HG03097 (cell line): ENCODE data around the gene MACF1.
"Not testable (repeated sequence)": the region's sequence is repeated elsewhere in the genome, so short reads cannot be mapped to it uniquely, and the experiment has no call there.

Experiments
- ATAC-seq: cut with Tn5 transposase; IDR thresholded peaks from one replicate; pipeline ENCODE4 v1.9.1; 2021; ENCODE audit not compliant: unreplicated experiment, low FRiP score

Gene MACF1

GRCh38 chr1:39478126-39478915, 273.8 kb downstream of the MACF1 start:
- ATAC-seq = no peak

GRCh38 chr1:39481289-39481688, 276.8 kb downstream of the MACF1 start:
- ATAC-seq = no peak

GRCh38 chr1:39483276-39483675, 278.8 kb downstream of the MACF1 start:
- no peak for ATAC-seq

- no peak for ATAC-seq
Observed at GRCh38 chr1:39484564-39484963, 280.1 kb downstream of the MACF1 start.

GRCh38 chr1:39485046-39485803, 280.7 kb downstream of the MACF1 start:
- no peak for ATAC-seq

GRCh38 chr1:39488012-39488545, 283.6 kb downstream of the MACF1 start:
- ATAC-seq = no peak

- ATAC-seq = no peak
Observed at GRCh38 chr1:39488793-39489566, 284.5 kb downstream of the MACF1 start.

GRCh38 chr1:39489567-39490239, 285.2 kb downstream of the MACF1 start:
- ATAC-seq = no peak

- no peak for ATAC-seq
Observed at GRCh38 chr1:39490596-39491145, 286.2 kb downstream of the MACF1 start.

GRCh38 chr1:39491146-39491921, 286.8 kb downstream of the MACF1 start, which contains the start of gene BMP8A:
Gene BMP8A, plus strand, starts transcription at chr1:39491636. Its CDS starts 356 bp downstream, at chr1:39491992.
- ATAC-seq = no peak

- ATAC-seq = not testable (repeated sequence)
Observed at GRCh38 chr1:39492118-39493042, 287.9 kb downstream of the MACF1 start.

GRCh38 chr1:39493043-39493810, 288.7 kb downstream of the MACF1 start:
- not testable (repeated sequence) for ATAC-seq

GRCh38 chr1:39494671-39495410, 290.3 kb downstream of the MACF1 start:
- ATAC-seq = no peak

- ATAC-seq = not testable (repeated sequence)
Observed at GRCh38 chr1:39496520-39496919, 292.0 kb downstream of the MACF1 start.

GRCh38 chr1:39497585-39497984, 293.1 kb downstream of the MACF1 start:
- ATAC-seq = no peak

GRCh38 chr1:39498096-39498710, 293.7 kb downstream of the MACF1 start:
- ATAC-seq = not testable (repeated sequence)
